ENCODE results near the gene AP1G1. TPM values are rescaled to one million over a fixed set of nuclear protein-coding genes. Genes with fewer than 3 reads are reported as not detected.

Gene AP1G1
- polyA plus RNA-seq, 1 experiment = 90.6 TPM

DNA sequence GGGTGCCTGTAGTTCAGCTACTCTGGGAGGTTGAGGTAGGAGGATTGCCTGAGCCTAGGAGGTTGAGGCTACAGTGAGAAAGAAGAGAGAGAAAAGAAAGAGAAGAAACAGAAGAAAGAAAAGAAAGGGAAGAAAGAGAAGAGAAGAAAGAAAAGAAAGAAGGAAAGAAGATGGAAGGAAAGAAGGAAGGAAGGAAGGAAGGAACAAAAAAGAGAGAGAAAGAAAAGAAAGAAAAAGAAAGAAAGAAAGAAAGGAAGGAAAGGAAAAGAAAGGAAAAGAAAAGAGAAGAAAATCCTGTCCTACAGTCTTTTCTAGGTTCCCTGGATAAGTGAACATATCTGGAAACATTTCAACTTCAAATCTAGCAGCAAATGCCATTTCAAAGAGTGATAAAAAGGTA lies 54.5 kb downstream of the AP1G1 start:
- no peak for DNase-seq (ENCODE audit: low read depth, low spot score)
- no peak overlapping the region for H3K4me3 ChIP-seq (ENCODE audit: low read depth, low read length)
- POLR2A ChIA-PET = no interaction called here
- H3K27ac ChIP-seq (ENCODE audit: low read depth, low read length) = no peak overlapping the region
- TF ChIP-seq, protein P1, sequence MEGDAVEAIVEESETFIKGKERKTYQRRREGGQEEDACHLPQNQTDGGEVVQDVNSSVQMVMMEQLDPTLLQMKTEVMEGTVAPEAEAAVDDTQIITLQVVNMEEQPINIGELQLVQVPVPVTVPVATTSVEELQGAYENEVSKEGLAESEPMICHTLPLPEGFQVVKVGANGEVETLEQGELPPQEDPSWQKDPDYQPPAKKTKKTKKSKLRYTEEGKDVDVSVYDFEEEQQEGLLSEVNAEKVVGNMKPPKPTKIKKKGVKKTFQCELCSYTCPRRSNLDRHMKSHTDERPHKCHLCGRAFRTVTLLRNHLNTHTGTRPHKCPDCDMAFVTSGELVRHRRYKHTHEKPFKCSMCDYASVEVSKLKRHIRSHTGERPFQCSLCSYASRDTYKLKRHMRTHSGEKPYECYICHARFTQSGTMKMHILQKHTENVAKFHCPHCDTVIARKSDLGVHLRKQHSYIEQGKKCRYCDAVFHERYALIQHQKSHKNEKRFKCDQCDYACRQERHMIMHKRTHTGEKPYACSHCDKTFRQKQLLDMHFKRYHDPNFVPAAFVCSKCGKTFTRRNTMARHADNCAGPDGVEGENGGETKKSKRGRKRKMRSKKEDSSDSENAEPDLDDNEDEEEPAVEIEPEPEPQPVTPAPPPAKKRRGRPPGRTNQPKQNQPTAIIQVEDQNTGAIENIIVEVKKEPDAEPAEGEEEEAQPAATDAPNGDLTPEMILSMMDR (IDR thresholded peaks at IDR 0.05; ENCODE audit: low read depth, low read length) = no peak
- CTCF ChIA-PET = interaction anchor here (1.3 kb wide), 1 partner anchor 9 kb away, joined by 3 read pairs; no protein-coding TSS in a partner anchor
- no peaks in the 10 kb centered on the region for H3K9me3 ChIP-seq (ENCODE audit: control insufficient read depth, insufficient read depth, low read length)
- no peaks in the 10 kb centered on the region for H3K27me3 ChIP-seq (ENCODE audit: control insufficient read depth, insufficient read depth, low read length)

- H3K9me3 ChIP-seq (ENCODE audit: control insufficient read depth, insufficient read depth, low read length) = no peaks in the 10 kb centered on the region
- TF ChIP-seq, protein P1 (IDR thresholded peaks at IDR 0.05; ENCODE audit: low read depth, low read length) = no peak
- CTCF ChIA-PET = no interaction called here
- no peaks in the 10 kb centered on the region for H3K27me3 ChIP-seq (ENCODE audit: control insufficient read depth, insufficient read depth, low read length)
- no peak overlapping the region for H3K4me3 ChIP-seq (ENCODE audit: low read depth, low read length)
- POLR2A ChIA-PET = no interaction called here
- H3K27ac ChIP-seq (ENCODE audit: low read depth, low read length) = no peak overlapping the region
- no peak for DNase-seq (ENCODE audit: low read depth, low spot score)
These were observed 60.4 kb downstream of the AP1G1 start for GRCh38 chr16:71748226-71748625.

- DNase-seq (ENCODE audit: low read depth, low spot score) = no peak
- no peaks in the 10 kb centered on the region for H3K27me3 ChIP-seq (ENCODE audit: control insufficient read depth, insufficient read depth, low read length)
- CTCF ChIA-PET = no interaction called here
- POLR2A ChIA-PET = no interaction called here
- no peak overlapping the region for H3K27ac ChIP-seq (ENCODE audit: low read depth, low read length)
- TF ChIP-seq, protein P1 (IDR thresholded peaks at IDR 0.05; ENCODE audit: low read depth, low read length) = peak; percentile 75
- H3K9me3 ChIP-seq (ENCODE audit: control insufficient read depth, insufficient read depth, low read length) = no peaks in the 10 kb centered on the region
- H3K4me3 ChIP-seq (ENCODE audit: low read depth, low read length) = no peak overlapping the region
These were observed 62.1 kb downstream of the AP1G1 start for GRCh38 chr16:71746442-71747046.

DNA sequence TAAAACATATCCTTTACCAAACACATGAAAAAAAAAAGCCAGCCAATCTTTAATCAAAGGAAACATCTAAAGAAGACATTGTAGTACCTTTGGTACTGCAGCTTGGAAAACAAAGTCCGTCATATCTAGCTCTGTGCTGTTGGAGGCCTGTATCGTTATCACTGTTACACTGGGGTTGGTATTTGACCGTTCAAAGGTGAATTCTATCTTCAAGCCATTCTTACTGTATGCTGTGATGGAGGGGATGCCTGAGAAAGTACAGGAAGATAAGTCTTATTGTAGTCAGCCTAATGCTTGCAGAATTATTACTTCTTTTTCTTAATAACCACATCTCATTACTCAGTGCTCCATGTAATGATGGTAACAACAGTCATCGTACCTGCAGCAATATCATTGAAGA lies 69.8 kb downstream of the AP1G1 start:
- no peaks in the 10 kb centered on the region for H3K9me3 ChIP-seq (ENCODE audit: control insufficient read depth, insufficient read depth, low read length)
- TF ChIP-seq, protein P1 (IDR thresholded peaks at IDR 0.05; ENCODE audit: low read depth, low read length) = no peak
- no peak overlapping the region for H3K4me3 ChIP-seq (ENCODE audit: low read depth, low read length)
- no peak overlapping the region for H3K27ac ChIP-seq (ENCODE audit: low read depth, low read length)
- no peak for DNase-seq (ENCODE audit: low read depth, low spot score)
- H3K27me3 ChIP-seq (ENCODE audit: control insufficient read depth, insufficient read depth, low read length) = no peaks in the 10 kb centered on the region
- ChIA-PET CTCF (interaction anchor here (1.0 kb wide), 1 partner anchor 37 kb away, joined by 4 read pairs; no protein-coding TSS in a partner anchor), POLR2A (no interaction called here)

GRCh38 chr16:71737501-71737900 lies 71.1 kb downstream of the AP1G1 start:
- H3K9me3 ChIP-seq (ENCODE audit: control insufficient read depth, insufficient read depth, low read length) = no peaks in the 10 kb centered on the region
- ChIA-PET CTCF (no interaction called here), POLR2A (no interaction called here)
- DNase-seq (ENCODE audit: low read depth, low spot score) = no peak
- H3K4me3 ChIP-seq (ENCODE audit: low read depth, low read length) = no peak overlapping the region
- TF ChIP-seq, protein P1 (IDR thresholded peaks at IDR 0.05; ENCODE audit: low read depth, low read length) = no peak
- no peak overlapping the region for H3K27ac ChIP-seq (ENCODE audit: low read depth, low read length)
- no peaks in the 10 kb centered on the region for H3K27me3 ChIP-seq (ENCODE audit: control insufficient read depth, insufficient read depth, low read length)
